ENCODE measurements around the gene ZNF41. TPM values are rescaled to one million over a fixed set of nuclear protein-coding genes. Genes with fewer than 3 reads are reported as not detected.

The ZNF41 gene
- total RNA-seq, 1 donor from 2014 or later: 4.2 TPM

GRCh38 chrX:47489507-47490275, 6.7 kb upstream of the ZNF41 start:
- no peak for ATAC-seq

- ATAC-seq: no peak
Measured at GRCh38 chrX:47484885-47485284, 1.9 kb upstream of the ZNF41 start.

- ATAC-seq: no peak
Measured at GRCh38 chrX:47483306-47484268, 565 bp upstream of the ZNF41 start.

GRCh38 chrX:47482065-47482511, 934 bp downstream of the ZNF41 start:
- ATAC-seq: no peak

- ATAC-seq: no peak
Measured at GRCh38 chrX:47481160-47481559, 1.9 kb downstream of the ZNF41 start.

- no peak for ATAC-seq
Measured at GRCh38 chrX:47480576-47480975, 2.4 kb downstream of the ZNF41 start.

- ATAC-seq: no peak
Measured at GRCh38 chrX:47475476-47475875, 7.5 kb downstream of the ZNF41 start.

- ATAC-seq: no peak
Measured at GRCh38 chrX:47467106-47467505, 15.9 kb downstream of the ZNF41 start.

- ATAC-seq: no peak
Measured at GRCh38 chrX:47460561-47460960, 22.5 kb downstream of the ZNF41 start.

GRCh38 chrX:47458528-47458927, 24.5 kb downstream of the ZNF41 start:
- ATAC-seq: no peak

GRCh38 chrX:47456080-47456479, 26.9 kb downstream of the ZNF41 start:
- ATAC-seq: no peak

- ATAC-seq: no peak
Measured at GRCh38 chrX:47452112-47452511, 30.9 kb downstream of the ZNF41 start.

- ATAC-seq: no peak
Measured at GRCh38 chrX:47448165-47448806, 34.7 kb downstream of the ZNF41 start.

GRCh38 chrX:47447607-47448006, 35.4 kb downstream of the ZNF41 start:
- no peak for ATAC-seq

GRCh38 chrX:47446971-47447370, 36.1 kb downstream of the ZNF41 start:
- peak; percentile 41 for ATAC-seq

- no peak for ATAC-seq
Measured at GRCh38 chrX:47446431-47446830, 36.6 kb downstream of the ZNF41 start.

- no peak for ATAC-seq
Measured at GRCh38 chrX:47430925-47431324, 52.1 kb downstream of the ZNF41 start.

- ATAC-seq: no peak
Measured at GRCh38 chrX:47422444-47422843, 60.6 kb downstream of the ZNF41 start.

- no peak for ATAC-seq
Measured at GRCh38 chrX:47420962-47421361, 62.1 kb downstream of the ZNF41 start.

GRCh38 chrX:47420265-47420664, 62.8 kb downstream of the ZNF41 start:
- ATAC-seq: no peak

GRCh38 chrX:47413179-47413594, 69.8 kb downstream of the ZNF41 start:
- ATAC-seq: no peak
